Fibroblast of lung (primary cell): ENCODE data around the gene VSIG1. TPM values are rescaled to one million over a fixed set of nuclear protein-coding genes. Genes with fewer than 3 reads are reported as not detected.

Source experiments
- DNase-seq, 2 donors: peaks; one replicate each; pipeline versions ENCODE4 v3.0.0 to v3.0.0-alpha.2; 2010; ENCODE audit warnings: low read depth in 2 of 2
- H2AFZ ChIP-seq: 2 replicates; pipeline ENCODE4 v1.5.1; 2012; ENCODE audit warnings: low read length, control low read depth, inconsistent platforms
- H3K27ac ChIP-seq: 2 replicates; pipeline ENCODE4 v1.5.1; 2011; ENCODE audit warnings: low read length, control low read depth; ENCODE audit not compliant: insufficient read depth
- H3K27me3 ChIP-seq: 2 replicates; pipeline ENCODE4 v1.5.1; 2011; ENCODE audit warnings: mild to moderate bottlenecking, low read length; ENCODE audit not compliant: control insufficient read depth, insufficient read depth
- H3K36me3 ChIP-seq: 2 replicates; pipeline ENCODE4 v1.5.1; 2011; ENCODE audit warnings: low read length; ENCODE audit not compliant: control insufficient read depth, insufficient read depth
- H3K4me1 ChIP-seq: 2 replicates; pipeline ENCODE4 v1.5.1; 2011; ENCODE audit warnings: low read length; ENCODE audit not compliant: control insufficient read depth, insufficient read depth; ENCODE audit errors: extremely low read depth
- H3K4me2 ChIP-seq: 2 replicates; pipeline ENCODE4 v1.5.1; 2011; ENCODE audit warnings: low read length, control low read depth; ENCODE audit not compliant: insufficient read depth; ENCODE audit errors: extremely low read depth
- H3K4me3 ChIP-seq, 4 experiments: fragments of 200-600 bp in 1 of 4; sonication (generic) in 1 of 4; replicated peaks in 1 of 4; 2 replicates each; pipeline ENCODE4 v1.5.1; 2011 to 2016; ENCODE audit warnings: low read length in 4 of 4, low read depth in 3 of 4, mild to moderate bottlenecking in 3 of 4, control low read depth in 2 of 4, inconsistent platforms in 1 of 4, mixed read lengths in 1 of 4; ENCODE audit not compliant: insufficient read depth in 1 of 4; ENCODE audit errors: control extremely low read depth in 1 of 4
- H3K79me2 ChIP-seq: 2 replicates; pipeline ENCODE4 v1.5.1; 2012; ENCODE audit warnings: mild to moderate bottlenecking, low read length, inconsistent platforms; ENCODE audit not compliant: control insufficient read depth, insufficient read depth
- H3K9ac ChIP-seq: 2 replicates; pipeline ENCODE4 v1.5.1; 2011; ENCODE audit warnings: mild to moderate bottlenecking, low read length, control low read depth; ENCODE audit not compliant: insufficient read depth
- H3K9me3 ChIP-seq: 2 replicates; pipeline ENCODE4 v1.5.1; 2012; ENCODE audit warnings: low read depth, low read length; ENCODE audit not compliant: control insufficient read depth, insufficient read depth
- H4K20me1 ChIP-seq: 2 replicates; pipeline ENCODE4 v1.5.1; 2011; ENCODE audit warnings: low read length; ENCODE audit not compliant: control insufficient read depth, insufficient read depth; ENCODE audit errors: extremely low read depth
- CTCF ChIP-seq, 2 donors: IDR thresholded peaks in 1 of 2; conservative IDR thresholded peaks in 1 of 2; 1 replicate in 1 of 2; 2 replicates in 1 of 2; pipeline ENCODE4 v1.5.1; 2011 to 2012; ENCODE audit warnings: low read length in 2 of 2, control low read depth in 1 of 2, inconsistent platforms in 1 of 2, low read depth in 1 of 2, mild to moderate bottlenecking in 1 of 2
- EZH2 ChIP-seq: IDR thresholded peaks from 2 replicates; pipeline ENCODE4 v1.5.1; 2012; ENCODE audit warnings: low read length, control low read depth, mild to moderate bottlenecking; ENCODE audit errors: missing control alignments
- polyA plus RNA-seq, 2 donors: library from polyadenylated mRNA; depleted of rRNA in 1 of 2; stranded (reverse) in 1 of 2; unstranded in 1 of 2; fragments of >200 nt; gene quantifications; 2 replicates each; pipeline ENCODE4 v1.2.1, GENCODE V29; 2011 to 2012; ENCODE audit warnings: missing spikeins in 1 of 2
- total RNA-seq: library from RNA; depleted of rRNA; stranded (reverse); fragments of >200 nt; gene quantifications from 2 replicates; pipeline ENCODE4 v1.2.1, GENCODE V29; 2014

The VSIG1 gene
- total and polyA plus RNA-seq, 2 donors (not counting 1 experiment from before 2014, with no cell fraction given), result 0.20 TPM; not detected in 1

- no peak overlapping the region for H3K27ac ChIP-seq
- peaks cover 3% of the 10 kb centered on the region for H3K36me3 ChIP-seq
- no peaks in the 10 kb centered on the region for H4K20me1 ChIP-seq
- H3K9me3 ChIP-seq, result no peaks in the 10 kb centered on the region
- peaks cover 11% of the 10 kb centered on the region for H3K79me2 ChIP-seq
- H3K9ac ChIP-seq, result no peak overlapping the region
- no peak for TF ChIP-seq CTCF (conservative IDR thresholded peaks at IDR 0.05 in 1 of 2, IDR thresholded peaks at IDR 0.05 in 1 of 2; ENCODE audit: low read depth in 1 of 2, low read length in 2 of 2)
- TF ChIP-seq EZH2, result no peak
- no peak overlapping the region for H3K4me3 ChIP-seq
- no peak overlapping the region for H3K4me2 ChIP-seq
- no peak for DNase-seq
- H3K4me1 ChIP-seq, result no peaks in the 10 kb centered on the region
- H3K27me3 ChIP-seq, result no peaks in the 10 kb centered on the region
- H2AFZ ChIP-seq, result no peak overlapping the region
Observed at GRCh38 chrX:108087792-108088191, 42.9 kb downstream of the VSIG1 start.

GRCh38 chrX:108088511-108088910 lies 43.6 kb downstream of the VSIG1 start:
- TF ChIP-seq CTCF (conservative IDR thresholded peaks at IDR 0.05 in 1 of 2, IDR thresholded peaks at IDR 0.05 in 1 of 2; ENCODE audit: low read depth in 1 of 2, low read length in 2 of 2), result no peak
- no peak for TF ChIP-seq EZH2
- Histone ChIP-seq H3K9me3 (no peaks in the 10 kb centered on the region), H2AFZ (no peak overlapping the region), H3K79me2 (peaks cover 11% of the 10 kb centered on the region), H3K4me2 (no peak overlapping the region), H3K4me3 (no peak overlapping the region), H3K27ac (no peak overlapping the region), H3K9ac (no peak overlapping the region), H3K27me3 (no peaks in the 10 kb centered on the region), H3K4me1 (no peaks in the 10 kb centered on the region), H3K36me3 (peaks cover 3% of the 10 kb centered on the region), H4K20me1 (no peaks in the 10 kb centered on the region)
- no peak for DNase-seq

- peak overlapping the region; percentile 20 to 96 (median 57) for H3K4me3 ChIP-seq
- H3K79me2 ChIP-seq, result peaks cover 11% of the 10 kb centered on the region
- TF ChIP-seq EZH2, result no peak
- no peak for TF ChIP-seq CTCF (conservative IDR thresholded peaks at IDR 0.05 in 1 of 2, IDR thresholded peaks at IDR 0.05 in 1 of 2; ENCODE audit: low read depth in 1 of 2, low read length in 2 of 2)
- H3K27me3 ChIP-seq, result no peaks in the 10 kb centered on the region
- no peaks in the 10 kb centered on the region for H4K20me1 ChIP-seq
- H3K4me2 ChIP-seq, result peak overlapping the region; percentile 78
- peak; percentile 37 to 53 for DNase-seq
- no peak overlapping the region for H2AFZ ChIP-seq
- peak overlapping the region; percentile 68 for H3K9ac ChIP-seq
- H3K27ac ChIP-seq, result peak overlapping the region; percentile 74
- H3K36me3 ChIP-seq, result peaks cover 3% of the 10 kb centered on the region
- H3K9me3 ChIP-seq, result no peaks in the 10 kb centered on the region
- no peaks in the 10 kb centered on the region for H3K4me1 ChIP-seq
Observed at GRCh38 chrX:108090491-108091263, 45.8 kb downstream of the VSIG1 start.
